Parathyroid adenoma (tissue), 2 donors: ENCODE measurements around the gene CACNA1I.

ENCODE experiments used
- H2AFZ ChIP-seq: fragments of 300-600 bp; sonication (generic); one replicate; pipeline ENCODE4 v1.7.0; 2017; ENCODE audit warnings: antibody characterized with exemption, mild to moderate bottlenecking
- H3K27ac ChIP-seq: fragments of 300-600 bp; sonication (generic); one replicate; pipeline ENCODE4 v1.7.0; 2017
- H3K27me3 ChIP-seq: fragments of 300-600 bp; sonication (generic); one replicate; pipeline ENCODE4 v1.7.0; 2017; ENCODE audit warnings: low read length; ENCODE audit not compliant: control insufficient read depth, insufficient read depth
- H3K36me3 ChIP-seq: fragments of 300-600 bp; sonication (generic); one replicate; pipeline ENCODE4 v1.7.0; 2017; ENCODE audit warnings: low read length; ENCODE audit not compliant: control insufficient read depth, insufficient read depth
- H3K4me1 ChIP-seq: fragments of 300-600 bp; sonication (generic); one replicate; pipeline ENCODE4 v1.7.0; 2017; ENCODE audit warnings: control low read depth
- H3K4me2 ChIP-seq: fragments of 300-600 bp; sonication (generic); one replicate; pipeline ENCODE4 v1.7.0; 2017; ENCODE audit warnings: low read length
- H3K4me3 ChIP-seq: fragments of 300-600 bp; sonication (generic); one replicate; pipeline ENCODE4 v1.7.0; 2017; ENCODE audit warnings: low read depth, low read length
- H3K79me2 ChIP-seq: fragments of 300-600 bp; sonication (generic); one replicate; pipeline ENCODE4 v1.7.0; 2017; ENCODE audit warnings: control low read depth
- H3K9ac ChIP-seq: fragments of 300-600 bp; sonication (generic); one replicate; pipeline ENCODE4 v1.7.0; 2017; ENCODE audit warnings: mild to moderate bottlenecking
- H3K9me3 ChIP-seq: fragments of 300-600 bp; sonication (generic); one replicate; pipeline ENCODE4 v1.7.0; 2017; ENCODE audit warnings: low read length; ENCODE audit not compliant: control insufficient read depth
- CTCF ChIP-seq: fragments of 300-600 bp; sonication (generic); IDR thresholded peaks from one replicate; pipeline ENCODE4 v1.7.0; 2017; ENCODE audit warnings: antibody characterized with exemption, mild to moderate bottlenecking
- donor health status: primary hyperparathyroidism.

The CACNA1I gene

GRCh38 chr22:39565414-39565944, 5.1 kb upstream of the CACNA1I start:
- Histone ChIP-seq H3K9me3 (no peaks in the 10 kb centered on the region), H3K4me1 (no peaks in the 10 kb centered on the region), H3K36me3 (no peaks in the 10 kb centered on the region), H2AFZ (no peak overlapping the region), H3K9ac (no peak overlapping the region), H3K4me2 (no peak overlapping the region), H3K79me2 (no peaks in the 10 kb centered on the region), H3K27ac (no peak overlapping the region), H3K4me3 (no peak overlapping the region), H3K27me3 (no peaks in the 10 kb centered on the region)
- no peak for TF ChIP-seq CTCF

GRCh38 chr22:39567135-39567946, 3.2 kb upstream of the CACNA1I start:
- Histone ChIP-seq H3K4me1 (no peaks in the 10 kb centered on the region), H3K36me3 (no peaks in the 10 kb centered on the region), H3K27me3 (no peaks in the 10 kb centered on the region), H3K4me3 (no peak overlapping the region), H3K9me3 (no peaks in the 10 kb centered on the region), H3K27ac (no peak overlapping the region), H3K9ac (no peak overlapping the region), H2AFZ (no peak overlapping the region), H3K4me2 (no peak overlapping the region), H3K79me2 (no peaks in the 10 kb centered on the region)
- TF ChIP-seq CTCF: no peak

- Histone ChIP-seq H3K4me2 (no peak overlapping the region), H3K9ac (no peak overlapping the region), H3K27me3 (no peaks in the 10 kb centered on the region), H3K36me3 (no peaks in the 10 kb centered on the region), H3K79me2 (no peaks in the 10 kb centered on the region), H3K27ac (no peak overlapping the region), H3K4me3 (no peak overlapping the region), H3K9me3 (no peaks in the 10 kb centered on the region), H2AFZ (no peak overlapping the region), H3K4me1 (no peaks in the 10 kb centered on the region)
- no peak for TF ChIP-seq CTCF
These were observed 2.1 kb upstream of the CACNA1I start for GRCh38 chr22:39568278-39568981.

- H3K79me2 ChIP-seq: no peaks in the 10 kb centered on the region
- H3K4me2 ChIP-seq: no peak overlapping the region
- H3K27me3 ChIP-seq: no peaks in the 10 kb centered on the region
- no peak overlapping the region for H3K4me3 ChIP-seq
- no peaks in the 10 kb centered on the region for H3K36me3 ChIP-seq
- TF ChIP-seq CTCF: no peak
- H3K9ac ChIP-seq: no peak overlapping the region
- H3K9me3 ChIP-seq: no peaks in the 10 kb centered on the region
- no peak overlapping the region for H2AFZ ChIP-seq
- no peak overlapping the region for H3K27ac ChIP-seq
- no peaks in the 10 kb centered on the region for H3K4me1 ChIP-seq
These were observed 1.5 kb upstream of the CACNA1I start for GRCh38 chr22:39569066-39569465.
